Astrocyte (in vitro differentiated cells and primary cell): Measurements from ENCODE around the gene DLGAP1. TPM values are rescaled to one million over a fixed set of nuclear protein-coding genes. Genes with fewer than 3 reads are reported as not detected.

Source experiments
- DNase-seq: peaks from one replicate; pipeline ENCODE4 v3.0.0-alpha.2; 2010; ENCODE audit warnings: low read depth
- FAIRE-seq: peaks from 2 replicates; lab custom pipeline; 2011; peaks lifted over from hg19 to GRCh38; lab: Jason Lieb, UNC
- H2AFZ ChIP-seq: 2 replicates; pipeline ENCODE4 v1.6.0; 2012; ENCODE audit warnings: low read depth, low read length, inconsistent platforms
- H3K27ac ChIP-seq: 2 replicates; pipeline ENCODE4 v1.5.1; 2011; ENCODE audit warnings: low read depth, low read length, inconsistent platforms
- H3K27me3 ChIP-seq: 2 replicates; pipeline ENCODE4 v1.6.0; 2011; ENCODE audit warnings: low read length, inconsistent platforms; ENCODE audit not compliant: insufficient read depth
- H3K36me3 ChIP-seq: 2 replicates; pipeline ENCODE4 v1.5.1; 2011; ENCODE audit warnings: low read length, inconsistent platforms; ENCODE audit not compliant: insufficient read depth
- H3K4me1 ChIP-seq: 2 replicates; pipeline ENCODE4 v1.5.1; 2011; ENCODE audit warnings: low read length, inconsistent platforms; ENCODE audit not compliant: insufficient read depth
- H3K4me2 ChIP-seq: 2 replicates; pipeline ENCODE4 v1.6.0; 2012; ENCODE audit warnings: low read length, inconsistent platforms
- H3K4me3 ChIP-seq: 2 replicates; pipeline ENCODE4 v1.5.1; 2011; ENCODE audit warnings: low read depth, mild to moderate bottlenecking, low read length, inconsistent platforms; ENCODE audit not compliant: insufficient read depth
- H3K79me2 ChIP-seq: 2 replicates; pipeline ENCODE4 v1.6.0; 2012; ENCODE audit warnings: mild to moderate bottlenecking, low read length, inconsistent platforms; ENCODE audit not compliant: insufficient read depth
- H3K9ac ChIP-seq: 2 replicates; pipeline ENCODE4 v1.6.0; 2012; ENCODE audit warnings: mild to moderate bottlenecking, low read length, inconsistent platforms
- H3K9me3 ChIP-seq: 2 replicates; pipeline ENCODE4 v1.5.1; 2012; ENCODE audit warnings: low read depth, mild to moderate bottlenecking, low read length, inconsistent platforms; ENCODE audit not compliant: insufficient read depth
- H4K20me1 ChIP-seq: 2 replicates; pipeline ENCODE4 v1.6.0; 2012; ENCODE audit warnings: low read length, inconsistent platforms; ENCODE audit not compliant: insufficient read depth
- H3K27ac Mint-ChIP-seq: one replicate; pipeline ENCODE4 v1.8.0; 2021; ENCODE audit warnings: mild to moderate bottlenecking, mixed read lengths; ENCODE audit not compliant: unreplicated experiment
- H3K27me3 Mint-ChIP-seq: one replicate; pipeline ENCODE4 v1.8.0; 2021; ENCODE audit warnings: low read depth, mixed read lengths; ENCODE audit not compliant: unreplicated experiment
- H3K36me3 Mint-ChIP-seq: one replicate; pipeline ENCODE4 v1.8.0; 2021; ENCODE audit warnings: low read depth, mixed read lengths; ENCODE audit not compliant: unreplicated experiment
- H3K4me1 Mint-ChIP-seq: one replicate; pipeline ENCODE4 v1.8.0; 2021; ENCODE audit warnings: low read depth, mixed read lengths; ENCODE audit not compliant: unreplicated experiment
- H3K4me3 Mint-ChIP-seq: one replicate; pipeline ENCODE4 v1.8.0; 2021; ENCODE audit warnings: mild to moderate bottlenecking, moderate library complexity, mixed read lengths; ENCODE audit not compliant: unreplicated experiment
- H3K9me3 Mint-ChIP-seq: one replicate; pipeline ENCODE4 v1.8.0; 2021; ENCODE audit warnings: mild to moderate bottlenecking, mixed read lengths; ENCODE audit not compliant: unreplicated experiment
- EZH2 ChIP-seq: IDR thresholded peaks from 2 replicates; pipeline ENCODE4 v1.6.1; 2012; ENCODE audit warnings: mild to moderate bottlenecking, low read length, inconsistent platforms; ENCODE audit not compliant: insufficient read depth
- total RNA-seq: library from RNA; stranded (reverse); gene quantifications from 2 replicates; pipeline ENCODE4 v1.2.1, GENCODE V29; 2021
- TF ChIP-seq, protein P1 (sequence below): IDR thresholded peaks from 2 replicates; pipeline ENCODE4 v1.5.1; 2011; ENCODE audit warnings: low read depth, mild to moderate bottlenecking, inconsistent platforms, low read length, moderate library complexity; ENCODE audit not compliant: insufficient read depth

Gene DLGAP1
- total RNA-seq, 1 donor from 2014 or later: 2.3 TPM

DNA sequence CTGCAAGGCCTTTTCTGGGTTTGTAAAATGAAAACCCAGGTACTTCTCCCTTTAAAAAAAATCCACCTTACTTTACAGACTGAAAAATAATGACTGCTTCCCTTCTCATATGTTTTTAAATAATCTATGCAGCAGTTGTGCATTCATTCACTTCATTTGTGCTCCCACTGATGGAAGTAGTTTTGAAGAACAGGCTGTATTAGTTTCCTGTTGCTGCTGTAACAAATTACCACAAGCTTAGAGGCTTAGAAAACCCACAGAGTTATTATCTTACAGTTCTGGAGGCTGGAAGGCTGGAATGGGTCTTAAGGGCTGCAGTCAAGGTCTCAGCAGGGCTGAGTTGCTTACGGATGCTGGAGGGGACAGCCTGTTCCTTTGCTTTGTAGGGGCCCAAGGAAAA lies 670.2 kb downstream of the DLGAP1 start:
- no peaks in the 10 kb centered on the region for H3K27me3 Mint-ChIP-seq
- no peak for FAIRE-seq

DNA sequence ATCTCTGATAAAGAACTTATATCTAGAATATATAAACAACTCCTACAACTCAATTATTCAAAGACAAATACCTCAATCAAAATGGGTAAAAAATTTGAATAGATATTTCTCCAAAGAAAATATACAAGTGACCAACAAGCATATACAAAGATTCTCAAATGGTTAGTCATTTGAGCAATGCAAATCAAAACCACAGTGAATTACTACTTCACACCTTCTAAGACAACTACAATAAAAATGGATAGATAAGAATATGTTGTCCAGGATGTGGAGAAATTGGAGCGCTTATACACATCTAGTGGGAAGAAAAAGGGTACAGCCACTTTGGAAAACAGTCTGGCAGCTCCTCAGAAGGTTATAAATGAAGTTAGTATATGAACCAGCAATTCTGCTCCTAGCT lies 672.2 kb downstream of the DLGAP1 start:
- Mint-ChIP-seq H3K4me1 (peaks cover 6% of the 10 kb centered on the region), H3K27me3 (no peaks in the 10 kb centered on the region), H3K9me3 (peaks cover 1% of the 10 kb centered on the region), H3K4me3 (no peak overlapping the region), H3K36me3 (no peaks in the 10 kb centered on the region), H3K27ac (no peak overlapping the region)
- H3K79me2 ChIP-seq: no peaks in the 10 kb centered on the region
- peak; percentile 61 for DNase-seq
- H3K9me3 ChIP-seq: no peaks in the 10 kb centered on the region
- H2AFZ ChIP-seq: no peak overlapping the region
- H3K4me1 ChIP-seq: peaks cover 4% of the 10 kb centered on the region
- no peaks in the 10 kb centered on the region for H3K27me3 ChIP-seq
- H3K36me3 ChIP-seq: no peaks in the 10 kb centered on the region
- TF ChIP-seq, protein P1, sequence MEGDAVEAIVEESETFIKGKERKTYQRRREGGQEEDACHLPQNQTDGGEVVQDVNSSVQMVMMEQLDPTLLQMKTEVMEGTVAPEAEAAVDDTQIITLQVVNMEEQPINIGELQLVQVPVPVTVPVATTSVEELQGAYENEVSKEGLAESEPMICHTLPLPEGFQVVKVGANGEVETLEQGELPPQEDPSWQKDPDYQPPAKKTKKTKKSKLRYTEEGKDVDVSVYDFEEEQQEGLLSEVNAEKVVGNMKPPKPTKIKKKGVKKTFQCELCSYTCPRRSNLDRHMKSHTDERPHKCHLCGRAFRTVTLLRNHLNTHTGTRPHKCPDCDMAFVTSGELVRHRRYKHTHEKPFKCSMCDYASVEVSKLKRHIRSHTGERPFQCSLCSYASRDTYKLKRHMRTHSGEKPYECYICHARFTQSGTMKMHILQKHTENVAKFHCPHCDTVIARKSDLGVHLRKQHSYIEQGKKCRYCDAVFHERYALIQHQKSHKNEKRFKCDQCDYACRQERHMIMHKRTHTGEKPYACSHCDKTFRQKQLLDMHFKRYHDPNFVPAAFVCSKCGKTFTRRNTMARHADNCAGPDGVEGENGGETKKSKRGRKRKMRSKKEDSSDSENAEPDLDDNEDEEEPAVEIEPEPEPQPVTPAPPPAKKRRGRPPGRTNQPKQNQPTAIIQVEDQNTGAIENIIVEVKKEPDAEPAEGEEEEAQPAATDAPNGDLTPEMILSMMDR: no peak
- TF ChIP-seq EZH2: no peak
- H4K20me1 ChIP-seq: no peaks in the 10 kb centered on the region
- no peak for FAIRE-seq
- H3K4me2 ChIP-seq: no peak overlapping the region
- no peak overlapping the region for H3K4me3 ChIP-seq
- H3K27ac ChIP-seq: peak overlapping the region; percentile 28
- no peak overlapping the region for H3K9ac ChIP-seq

More for the DNA sequence above, 670.2 kb downstream of the DLGAP1 start:
- Histone ChIP-seq H4K20me1 (no peaks in the 10 kb centered on the region), H3K9me3 (no peaks in the 10 kb centered on the region), H3K27ac (no peak overlapping the region), H3K4me2 (no peak overlapping the region), H2AFZ (no peak overlapping the region), H3K9ac (no peak overlapping the region), H3K4me3 (no peak overlapping the region), H3K36me3 (no peaks in the 10 kb centered on the region), H3K27me3 (no peaks in the 10 kb centered on the region), H3K4me1 (peaks cover 4% of the 10 kb centered on the region), H3K79me2 (no peaks in the 10 kb centered on the region)
- Mint-ChIP-seq H3K27ac (no peak overlapping the region), H3K4me1 (peaks cover 6% of the 10 kb centered on the region), H3K4me3 (no peak overlapping the region), H3K9me3 (peaks cover 1% of the 10 kb centered on the region), H3K36me3 (no peaks in the 10 kb centered on the region)
- DNase-seq: no peak
- no peak for TF ChIP-seq EZH2
- TF ChIP-seq, protein P1: no peak

DNA sequence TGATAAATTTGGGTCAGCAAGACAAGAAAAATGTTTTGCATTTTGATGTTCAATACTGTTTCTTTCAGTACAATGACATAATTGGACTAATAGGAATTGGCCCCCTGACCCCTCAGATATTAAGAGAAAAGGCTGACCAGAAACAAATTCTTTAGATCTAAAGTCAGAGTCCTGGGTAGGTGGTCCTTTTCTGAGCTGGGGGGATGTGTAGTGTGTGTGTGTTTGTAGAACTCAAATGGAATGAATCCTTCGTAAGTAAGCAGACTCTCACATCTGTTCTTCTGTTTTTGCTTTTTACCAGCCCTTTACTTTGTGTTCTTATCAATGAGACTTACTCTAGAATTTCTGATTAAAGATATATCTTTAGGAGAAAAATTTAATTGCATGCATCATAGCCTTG lies 677.4 kb downstream of the DLGAP1 start:
- Mint-ChIP-seq H3K27ac (no peak overlapping the region), H3K4me3 (no peak overlapping the region), H3K9me3 (no peaks in the 10 kb centered on the region), H3K4me1 (peaks cover 6% of the 10 kb centered on the region), H3K36me3 (no peaks in the 10 kb centered on the region), H3K27me3 (no peaks in the 10 kb centered on the region)
- H3K4me3 ChIP-seq: no peak overlapping the region
- no peaks in the 10 kb centered on the region for H4K20me1 ChIP-seq
- no peaks in the 10 kb centered on the region for H3K4me1 ChIP-seq
- no peak overlapping the region for H3K4me2 ChIP-seq
- H3K36me3 ChIP-seq: no peaks in the 10 kb centered on the region
- H3K9ac ChIP-seq: no peak overlapping the region
- TF ChIP-seq, protein P1: no peak
- TF ChIP-seq EZH2: no peak
- DNase-seq (no peak), FAIRE-seq (no peak)
- H3K27ac ChIP-seq: no peak overlapping the region
- no peaks in the 10 kb centered on the region for H3K9me3 ChIP-seq
- no peaks in the 10 kb centered on the region for H3K79me2 ChIP-seq
- no peaks in the 10 kb centered on the region for H3K27me3 ChIP-seq
- H2AFZ ChIP-seq: no peak overlapping the region
